Stimulated activated CD4-positive, alpha-beta T cell treated with anti-CD3 and anti-CD28 coated beads, Interleukin-15, amount 100 ng/mL, for 1 hour (primary cell): ENCODE measurements around the gene ZXDA.

ENCODE experiments used
- DNase-seq, 2 donors: peaks; one replicate each; pipeline ENCODE4 v3.0.0-alpha.2; 2020; ENCODE audit warnings: low read depth in 1 of 2, low spot score in 1 of 2

The ZXDA gene

DNA sequence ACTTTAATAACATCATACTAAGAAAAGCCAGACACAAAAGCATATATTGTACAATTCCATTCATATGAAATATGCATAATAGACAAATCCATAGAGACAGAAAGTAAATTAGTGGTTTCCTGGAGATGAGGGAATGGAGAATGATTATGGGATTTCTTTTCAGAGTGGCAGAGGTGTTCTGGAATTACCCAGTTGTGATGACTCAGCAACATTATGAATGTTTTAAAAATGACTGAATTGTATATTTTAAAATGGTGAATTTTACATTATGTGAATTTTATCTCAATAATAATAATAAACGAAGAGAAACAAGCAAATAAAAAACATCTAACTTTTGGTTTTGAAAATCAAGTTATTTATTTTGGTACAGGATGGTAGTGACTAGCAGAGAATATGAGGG is 11.2 kb downstream of the ZXDA start:
- DNase-seq, result no peak

DNA sequence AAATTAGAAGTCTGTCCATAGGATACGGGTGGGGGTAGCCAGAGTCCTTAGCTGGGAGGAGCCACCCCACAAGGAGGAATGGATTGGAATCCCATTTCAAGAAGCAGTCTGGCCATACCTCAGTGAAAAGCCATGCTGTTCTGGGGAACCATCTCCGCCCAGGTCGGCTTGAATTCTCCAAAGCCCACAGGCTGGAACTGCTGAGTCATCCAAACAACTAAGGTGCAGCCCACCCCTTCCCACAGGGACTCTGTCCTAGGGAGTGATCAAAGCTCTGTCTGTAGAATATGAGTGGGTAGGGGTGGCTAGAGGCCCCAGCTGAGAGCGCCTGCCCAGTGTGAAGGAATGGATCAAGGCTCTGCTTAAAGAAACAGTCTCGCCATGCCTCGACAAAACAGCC is 38.8 kb downstream of the ZXDA start:
- no peak for DNase-seq
